Activated CD8-positive, alpha-beta memory T cell treated with anti-CD3 and anti-CD28 coated beads, Interleukin-2, amount 50 U/mL, for 1 hour (primary cell): ENCODE data around the gene UTS2B.

ENCODE experiments used
- DNase-seq: peaks from one replicate; pipeline ENCODE4 v3.0.0-alpha.2; 2020; ENCODE audit errors: extremely low read depth

The UTS2B gene

DNA sequence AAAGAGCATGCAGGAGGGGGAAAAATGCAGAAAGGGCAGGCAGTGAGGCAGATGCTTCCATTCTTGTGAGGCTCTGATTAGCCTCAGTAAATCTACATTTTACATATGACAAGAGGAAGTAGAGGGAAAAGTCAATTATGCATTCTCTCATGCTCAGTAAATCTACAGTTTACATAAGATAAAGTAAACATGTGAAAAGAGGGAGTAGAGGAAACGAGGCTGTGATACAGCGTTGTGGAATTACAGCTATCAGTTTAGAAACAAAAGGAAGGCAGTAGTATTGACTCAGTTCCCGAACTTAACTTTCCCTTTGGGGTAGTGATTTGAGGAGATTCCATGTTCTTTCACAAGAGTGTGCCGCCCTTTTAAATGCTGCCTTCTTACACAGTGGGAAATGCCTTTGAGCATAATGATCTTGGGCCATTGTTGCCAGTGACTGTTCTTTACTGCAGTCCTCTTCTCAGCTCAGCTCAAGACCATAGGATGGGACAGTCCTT, 92.0 kb downstream of the UTS2B start:
- no peak for DNase-seq

DNA sequence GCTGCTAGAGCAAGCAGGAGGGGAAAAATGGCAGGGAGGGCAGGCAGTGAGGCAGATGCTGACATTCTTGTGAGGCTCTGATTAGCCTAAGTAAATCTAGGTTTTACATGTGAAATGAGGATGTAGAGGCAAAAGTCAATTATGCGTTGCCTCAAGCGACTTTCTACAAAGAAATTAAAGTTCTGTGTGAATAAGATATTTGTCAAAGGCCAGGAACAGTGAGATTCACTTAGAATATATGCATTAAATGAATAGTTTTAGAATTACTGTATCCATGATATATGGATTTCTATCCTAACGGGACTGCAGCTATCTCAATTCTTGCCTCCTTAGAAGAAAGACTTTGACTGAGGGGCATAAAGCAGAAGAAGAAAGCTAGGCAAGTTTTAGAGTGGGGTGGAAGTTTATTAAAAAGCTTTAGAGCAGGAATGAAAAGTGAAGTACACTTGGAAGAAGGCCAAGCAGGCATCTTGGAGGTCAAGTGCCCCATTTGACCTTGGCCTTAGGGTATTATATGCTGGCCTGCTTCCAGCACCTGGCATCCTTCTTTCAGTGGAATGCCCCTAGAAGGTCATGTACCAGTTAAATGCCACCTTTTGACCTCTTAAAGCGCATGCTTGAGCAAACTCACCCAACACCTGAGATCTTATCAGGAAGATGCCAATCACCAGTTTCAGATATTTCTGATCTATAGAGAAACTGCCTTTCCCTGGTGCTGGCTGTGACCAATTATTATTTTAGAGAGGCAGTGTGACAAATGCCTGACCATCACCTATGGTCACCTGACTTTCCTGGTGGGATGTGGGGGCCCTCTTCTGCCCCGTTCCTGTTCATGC, 93.1 kb downstream of the UTS2B start:
- DNase-seq = no peak

DNA sequence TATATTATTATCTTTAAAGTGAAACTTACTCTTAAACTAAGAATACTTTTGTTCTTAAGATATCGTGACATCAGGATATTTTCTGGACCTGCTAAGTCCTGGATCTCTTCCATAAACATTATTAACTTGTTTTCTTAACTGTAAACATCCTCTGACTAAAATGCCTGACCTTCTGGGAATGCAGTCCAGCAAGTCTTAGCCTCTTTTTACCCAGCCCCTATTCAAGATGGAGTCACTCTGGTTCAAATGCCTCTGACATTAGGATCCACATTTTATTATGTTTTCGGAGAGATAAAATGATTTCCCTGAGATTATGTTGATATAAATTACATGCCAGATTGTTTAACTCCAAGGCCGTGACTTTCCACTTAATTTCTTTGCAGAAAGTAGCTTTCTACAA, 93.7 kb downstream of the UTS2B start:
- DNase-seq = no peak

DNA sequence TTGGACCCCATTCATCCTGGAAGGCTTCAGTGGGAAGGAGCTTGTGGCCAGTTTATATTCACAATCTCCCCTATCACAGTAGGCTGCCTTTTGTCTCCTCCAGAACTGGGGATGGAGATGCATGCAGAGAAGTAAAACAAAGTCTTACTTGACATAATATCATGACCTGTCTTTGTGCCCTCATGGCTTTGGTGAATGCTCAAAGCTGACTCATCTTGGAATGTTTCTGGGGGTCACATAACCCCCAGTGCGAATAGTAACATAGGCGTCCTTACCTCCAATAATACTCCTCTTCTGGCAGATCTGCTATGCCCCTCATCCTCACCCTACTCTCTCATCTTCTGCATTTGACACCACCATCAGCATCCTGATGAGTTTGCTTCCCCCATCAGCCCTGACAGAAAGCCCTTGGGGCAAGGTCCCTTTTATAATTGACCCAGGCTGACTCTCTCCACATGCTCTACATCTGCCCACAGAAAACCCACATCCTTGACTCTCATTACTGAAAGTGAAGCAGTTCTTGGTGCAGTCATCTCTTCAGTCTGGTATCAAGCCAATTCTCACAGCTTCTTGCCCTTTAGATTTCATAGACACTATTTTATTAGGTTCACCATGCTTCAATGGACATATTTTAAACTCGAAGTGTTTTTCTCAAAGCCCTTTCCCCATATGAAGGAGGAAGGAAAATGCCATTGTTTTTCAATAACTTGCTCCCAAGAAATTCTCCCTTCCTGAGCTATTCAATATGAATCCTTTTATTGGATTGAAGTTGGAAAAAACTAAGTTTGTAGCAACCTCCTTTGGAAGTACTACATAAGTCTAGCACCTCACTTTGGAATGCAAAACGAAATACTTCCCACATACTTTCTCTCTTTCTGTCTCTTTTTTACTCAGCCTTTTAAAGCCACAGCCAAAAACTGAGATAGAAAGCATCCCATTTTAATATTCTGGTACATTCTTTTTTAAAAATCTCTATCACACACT, 94.7 kb downstream of the UTS2B start:
- no peak for DNase-seq

DNA sequence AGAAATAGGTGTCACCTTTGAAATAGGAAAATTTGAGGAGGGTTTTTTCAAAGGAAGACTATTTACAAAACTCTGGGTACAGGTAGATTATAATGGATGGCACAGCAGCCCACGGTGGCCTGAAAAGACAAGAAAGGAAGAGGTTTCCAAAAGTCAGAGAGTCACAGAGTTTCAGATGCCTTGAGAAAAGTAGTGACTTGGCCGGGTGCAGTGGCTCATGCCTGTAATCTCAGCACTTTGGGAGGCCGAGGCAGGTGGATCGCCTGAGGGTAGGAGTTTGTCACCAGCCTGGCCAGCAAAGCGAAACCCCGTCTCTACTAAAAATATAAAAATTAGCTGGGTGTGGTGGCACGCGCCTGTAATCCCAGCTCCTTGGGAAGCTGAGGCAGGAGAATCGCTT, 96.1 kb downstream of the UTS2B start:
- DNase-seq = no peak

DNA sequence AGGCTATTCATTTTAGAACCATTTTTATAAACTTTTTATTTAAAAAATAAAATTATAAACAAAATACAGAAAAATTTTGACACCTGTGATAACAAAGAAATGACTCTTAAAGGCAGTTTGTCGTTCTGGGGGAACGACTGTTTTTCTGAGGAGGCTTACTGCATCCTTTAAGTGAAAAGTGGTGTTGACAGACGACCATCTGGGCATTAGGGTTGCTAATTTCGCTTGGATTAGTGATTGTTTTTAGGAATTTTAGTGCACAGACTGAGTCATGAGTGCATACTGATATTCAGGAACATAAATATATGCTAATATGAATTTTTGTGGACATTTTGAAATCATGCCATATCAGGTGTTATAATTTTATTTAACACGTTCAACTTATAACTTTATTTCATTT, 102.8 kb downstream of the UTS2B start:
- DNase-seq = no peak

DNA sequence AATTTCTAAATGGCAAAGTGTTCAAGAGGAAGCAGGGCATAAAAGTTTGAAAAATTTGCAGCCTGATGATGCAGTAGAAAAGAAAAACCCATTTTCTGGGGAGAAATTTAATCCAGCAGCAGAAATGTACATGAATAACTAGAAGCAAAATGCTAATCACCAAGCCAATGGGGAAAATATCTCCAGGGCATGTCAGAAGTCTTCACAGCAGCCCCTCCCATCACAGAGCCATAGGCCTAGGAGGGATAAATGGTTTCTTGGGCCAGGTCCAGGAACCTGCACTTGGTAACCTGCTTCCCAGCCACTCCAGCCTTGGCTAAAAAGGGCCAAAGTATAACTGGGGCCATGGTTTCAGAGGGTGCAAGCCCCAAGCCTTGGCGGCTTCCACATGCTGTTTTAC, 108.7 kb downstream of the UTS2B start:
- no peak for DNase-seq

DNA sequence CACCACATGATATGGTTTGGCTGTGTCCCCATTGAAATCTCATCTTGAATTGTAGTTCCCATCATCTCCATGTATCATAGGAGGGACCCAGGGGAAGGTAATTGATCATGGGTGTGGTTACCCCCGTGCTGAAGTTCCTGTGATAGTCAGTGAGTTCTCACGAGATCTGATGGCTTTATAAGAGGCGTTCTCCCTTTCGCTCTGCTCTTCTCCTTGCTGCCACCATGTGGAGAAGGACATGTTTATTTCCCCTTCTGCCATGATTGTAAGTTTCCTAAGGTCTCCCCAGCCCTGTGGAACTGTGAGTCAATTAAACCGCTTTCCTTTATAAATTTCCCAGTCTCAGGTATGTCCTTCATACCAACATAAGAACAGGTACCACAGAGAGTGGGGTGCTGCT, 109.4 kb downstream of the UTS2B start:
- DNase-seq = no peak

DNA sequence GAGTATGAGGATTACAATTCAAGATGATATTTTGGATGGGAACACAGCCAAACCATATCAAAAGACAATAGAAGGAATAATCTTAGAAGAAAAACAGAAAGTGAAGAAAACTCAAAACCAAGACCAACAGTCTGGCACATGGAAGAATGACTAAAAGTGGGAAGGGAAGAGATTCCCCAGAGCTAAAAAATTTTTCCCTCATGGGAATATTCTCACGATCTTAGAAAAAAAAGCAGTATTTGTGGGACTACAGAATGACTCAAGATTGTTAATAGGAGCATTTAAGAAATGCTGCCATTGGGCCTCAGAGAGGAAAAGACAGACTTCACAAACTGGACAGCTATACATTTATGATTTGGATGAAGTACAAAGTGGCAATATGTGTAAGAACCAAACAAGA, 113.0 kb downstream of the UTS2B start:
- no peak for DNase-seq
